ENCODE data around the gene MAPK4.
"Not testable (repeated sequence)": the region's sequence is repeated elsewhere in the genome, so short reads cannot be mapped to it uniquely, and the experiment has no call there.

Gene MAPK4

GRCh38 chr18:50528806-50529205 lies 31.1 kb upstream of the MAPK4 start:
- Histone ChIP-seq H3K9ac (no peak overlapping the region), H3K27ac (no peak overlapping the region), H3K4me2 (ENCODE audit: low read length) (no peak overlapping the region), H3K27me3 (ENCODE audit: control insufficient read depth, insufficient read depth, low read length) (no peaks in the 10 kb centered on the region), H3K4me3 (ENCODE audit: low read depth, low read length) (no peak overlapping the region), H3K9me3 (ENCODE audit: control insufficient read depth, low read length) (no peaks in the 10 kb centered on the region), H2AFZ (no peak overlapping the region), H3K79me2 (no peaks in the 10 kb centered on the region), H3K36me3 (ENCODE audit: control insufficient read depth, insufficient read depth, low read length) (no peaks in the 10 kb centered on the region), H3K4me1 (no peaks in the 10 kb centered on the region)
- TF ChIP-seq, protein P1, sequence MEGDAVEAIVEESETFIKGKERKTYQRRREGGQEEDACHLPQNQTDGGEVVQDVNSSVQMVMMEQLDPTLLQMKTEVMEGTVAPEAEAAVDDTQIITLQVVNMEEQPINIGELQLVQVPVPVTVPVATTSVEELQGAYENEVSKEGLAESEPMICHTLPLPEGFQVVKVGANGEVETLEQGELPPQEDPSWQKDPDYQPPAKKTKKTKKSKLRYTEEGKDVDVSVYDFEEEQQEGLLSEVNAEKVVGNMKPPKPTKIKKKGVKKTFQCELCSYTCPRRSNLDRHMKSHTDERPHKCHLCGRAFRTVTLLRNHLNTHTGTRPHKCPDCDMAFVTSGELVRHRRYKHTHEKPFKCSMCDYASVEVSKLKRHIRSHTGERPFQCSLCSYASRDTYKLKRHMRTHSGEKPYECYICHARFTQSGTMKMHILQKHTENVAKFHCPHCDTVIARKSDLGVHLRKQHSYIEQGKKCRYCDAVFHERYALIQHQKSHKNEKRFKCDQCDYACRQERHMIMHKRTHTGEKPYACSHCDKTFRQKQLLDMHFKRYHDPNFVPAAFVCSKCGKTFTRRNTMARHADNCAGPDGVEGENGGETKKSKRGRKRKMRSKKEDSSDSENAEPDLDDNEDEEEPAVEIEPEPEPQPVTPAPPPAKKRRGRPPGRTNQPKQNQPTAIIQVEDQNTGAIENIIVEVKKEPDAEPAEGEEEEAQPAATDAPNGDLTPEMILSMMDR (IDR thresholded peaks at IDR 0.05), result no peak

GRCh38 chr18:50533822-50534221 lies 26.1 kb upstream of the MAPK4 start:
- not testable (repeated sequence) for H3K9ac ChIP-seq; H3K4me2 ChIP-seq (ENCODE audit: low read length); H2AFZ ChIP-seq; H3K4me1 ChIP-seq; H3K36me3 ChIP-seq (ENCODE audit: control insufficient read depth, insufficient read depth, low read length); H3K9me3 ChIP-seq (ENCODE audit: control insufficient read depth, low read length); H3K79me2 ChIP-seq; H3K4me3 ChIP-seq (ENCODE audit: low read depth, low read length); H3K27ac ChIP-seq; H3K27me3 ChIP-seq (ENCODE audit: control insufficient read depth, insufficient read depth, low read length)

DNA sequence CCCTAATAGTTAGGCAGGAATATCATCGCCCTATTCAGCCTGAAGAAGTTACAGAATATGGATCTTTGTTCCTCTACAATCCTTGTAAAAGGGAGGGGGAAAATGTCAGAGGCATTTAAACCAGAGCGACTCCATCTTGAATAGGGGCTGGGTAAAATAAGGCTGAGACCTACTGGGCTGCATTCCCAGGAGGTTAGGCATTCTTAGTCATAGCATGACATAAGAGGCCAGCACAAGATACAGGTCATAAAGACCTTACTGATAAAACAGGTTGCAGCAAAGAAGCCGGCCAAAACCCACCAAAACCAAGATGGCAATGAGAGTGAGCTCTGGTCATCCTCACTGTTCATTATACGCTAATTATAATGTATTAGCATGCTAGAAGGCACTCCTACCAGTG lies 15.4 kb upstream of the MAPK4 start:
- H3K4me1 ChIP-seq; H2AFZ ChIP-seq; H3K27ac ChIP-seq; H3K79me2 ChIP-seq; H3K4me3 ChIP-seq (ENCODE audit: low read depth, low read length); H3K9ac ChIP-seq; H3K36me3 ChIP-seq (ENCODE audit: control insufficient read depth, insufficient read depth, low read length); H3K27me3 ChIP-seq (ENCODE audit: control insufficient read depth, insufficient read depth, low read length); H3K4me2 ChIP-seq (ENCODE audit: low read length); H3K9me3 ChIP-seq (ENCODE audit: control insufficient read depth, low read length): not testable (repeated sequence)

DNA sequence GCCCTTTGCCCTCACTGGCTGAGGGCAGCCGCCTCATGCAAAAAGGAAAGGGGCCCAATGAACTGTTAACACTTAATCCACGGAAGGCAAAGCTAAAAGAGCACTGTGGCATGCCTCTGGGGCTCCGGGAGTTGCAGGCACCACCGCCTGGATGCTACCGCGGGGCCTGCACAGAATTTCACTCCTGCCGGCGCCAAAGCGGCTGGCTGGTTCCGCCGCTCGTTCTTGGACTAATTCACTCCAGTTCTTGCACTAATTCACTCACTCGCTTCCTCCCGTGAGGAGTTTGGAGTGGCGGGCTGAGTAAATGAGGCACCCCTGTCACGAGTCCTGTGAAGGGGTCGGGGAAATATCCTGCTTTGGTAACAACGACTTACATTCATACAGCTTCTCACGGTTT lies 14.0 kb upstream of the MAPK4 start:
- no peaks in the 10 kb centered on the region for H3K9me3 ChIP-seq (ENCODE audit: control insufficient read depth, low read length)
- no peaks in the 10 kb centered on the region for H3K36me3 ChIP-seq (ENCODE audit: control insufficient read depth, insufficient read depth, low read length)
- no peaks in the 10 kb centered on the region for H3K27me3 ChIP-seq (ENCODE audit: control insufficient read depth, insufficient read depth, low read length)
- H3K4me2 ChIP-seq (ENCODE audit: low read length), result no peak overlapping the region
- TF ChIP-seq, protein P1 (IDR thresholded peaks at IDR 0.05), result no peak
- no peak overlapping the region for H3K27ac ChIP-seq
- no peak overlapping the region for H3K9ac ChIP-seq
- H2AFZ ChIP-seq, result no peak overlapping the region
- H3K79me2 ChIP-seq, result no peaks in the 10 kb centered on the region
- H3K4me1 ChIP-seq, result no peaks in the 10 kb centered on the region
- no peak overlapping the region for H3K4me3 ChIP-seq (ENCODE audit: low read depth, low read length)

DNA sequence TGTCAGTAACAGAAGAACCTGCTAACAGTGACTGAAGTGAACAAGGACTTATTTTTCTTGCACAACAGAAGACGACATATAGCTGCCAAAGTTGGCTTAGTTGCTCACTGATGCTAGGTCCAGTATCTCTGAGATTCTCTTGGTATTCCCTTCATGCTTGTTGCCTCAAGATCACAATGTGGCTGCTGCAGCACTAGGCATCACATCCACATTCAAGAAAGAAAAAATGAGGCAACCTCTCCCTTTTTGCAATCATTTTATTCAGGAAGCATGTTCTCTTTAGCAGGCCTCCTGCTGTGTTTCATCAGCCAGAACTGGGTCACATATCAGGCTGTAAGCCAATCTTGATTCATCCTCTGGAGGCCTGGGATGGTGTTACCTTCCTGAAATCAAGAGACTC lies 11.7 kb upstream of the MAPK4 start:
- no peak overlapping the region for H2AFZ ChIP-seq
- H3K9ac ChIP-seq, result no peak overlapping the region
- TF ChIP-seq, protein P1 (IDR thresholded peaks at IDR 0.05), result no peak
- no peaks in the 10 kb centered on the region for H3K9me3 ChIP-seq (ENCODE audit: control insufficient read depth, low read length)
- H3K4me1 ChIP-seq, result no peaks in the 10 kb centered on the region
- no peak overlapping the region for H3K27ac ChIP-seq
- no peaks in the 10 kb centered on the region for H3K36me3 ChIP-seq (ENCODE audit: control insufficient read depth, insufficient read depth, low read length)
- no peaks in the 10 kb centered on the region for H3K27me3 ChIP-seq (ENCODE audit: control insufficient read depth, insufficient read depth, low read length)
- no peak overlapping the region for H3K4me2 ChIP-seq (ENCODE audit: low read length)
- H3K79me2 ChIP-seq, result no peaks in the 10 kb centered on the region
- H3K4me3 ChIP-seq (ENCODE audit: low read depth, low read length), result no peak overlapping the region

GRCh38 chr18:50551651-50552050 lies 8.2 kb upstream of the MAPK4 start:
- not testable (repeated sequence) for H3K4me1 ChIP-seq; H3K27ac ChIP-seq; H3K27me3 ChIP-seq (ENCODE audit: control insufficient read depth, insufficient read depth, low read length); H2AFZ ChIP-seq; H3K4me2 ChIP-seq (ENCODE audit: low read length); H3K79me2 ChIP-seq; H3K9ac ChIP-seq; H3K4me3 ChIP-seq (ENCODE audit: low read depth, low read length); H3K9me3 ChIP-seq (ENCODE audit: control insufficient read depth, low read length); H3K36me3 ChIP-seq (ENCODE audit: control insufficient read depth, insufficient read depth, low read length)
